ENCODE results near the gene PLGLB2.
"Not testable (repeated sequence)": the region's sequence is repeated elsewhere in the genome, so short reads cannot be mapped to it uniquely, and the experiment has no call there.

Gene PLGLB2

DNA sequence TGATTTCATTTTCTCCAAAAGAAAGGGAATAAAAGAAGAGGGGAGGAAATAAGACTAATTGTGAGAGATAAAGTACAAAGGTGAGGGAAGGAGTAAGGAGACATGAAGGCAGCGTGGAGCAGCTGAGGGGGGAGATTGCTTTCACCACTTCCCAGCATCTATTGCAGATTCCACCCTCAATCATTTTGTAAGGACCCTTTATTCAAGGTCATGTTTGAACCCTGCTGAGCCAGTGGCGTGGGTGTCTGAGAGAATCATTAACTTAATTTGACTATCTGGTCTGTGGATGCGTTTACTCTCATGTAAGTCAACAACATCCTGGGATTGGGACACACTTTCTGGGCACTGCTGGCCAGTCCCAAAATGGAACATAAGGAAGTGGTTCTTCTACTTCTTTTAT is at the start of gene PLGLB2:
TSS of gene PLGLB2 (plus strand) at position 297 of the 400 bp plus-strand sequence. CDS start at position 364, 67 bp downstream.
- not testable (repeated sequence) for H3K36me3 ChIP-seq (ENCODE audit: control insufficient read depth in 2 of 2, insufficient read depth in 2 of 2, low read length in 2 of 2); H3K27me3 ChIP-seq (ENCODE audit: control insufficient read depth in 2 of 2, insufficient read depth in 2 of 2, low read length in 2 of 2); H3K4me1 ChIP-seq (ENCODE audit: control insufficient read depth in 2 of 2, insufficient read depth in 2 of 2, low read length in 2 of 2); H3K27ac ChIP-seq (ENCODE audit: low read depth in 2 of 2, low read length in 2 of 2); H3K9me3 ChIP-seq (ENCODE audit: control insufficient read depth in 2 of 2, low read length in 2 of 2); H3K9ac ChIP-seq (ENCODE audit: low read depth in 1 of 2, low read length in 2 of 2); H3K4me3 ChIP-seq (ENCODE audit: low read length in 2 of 2)

DNA sequence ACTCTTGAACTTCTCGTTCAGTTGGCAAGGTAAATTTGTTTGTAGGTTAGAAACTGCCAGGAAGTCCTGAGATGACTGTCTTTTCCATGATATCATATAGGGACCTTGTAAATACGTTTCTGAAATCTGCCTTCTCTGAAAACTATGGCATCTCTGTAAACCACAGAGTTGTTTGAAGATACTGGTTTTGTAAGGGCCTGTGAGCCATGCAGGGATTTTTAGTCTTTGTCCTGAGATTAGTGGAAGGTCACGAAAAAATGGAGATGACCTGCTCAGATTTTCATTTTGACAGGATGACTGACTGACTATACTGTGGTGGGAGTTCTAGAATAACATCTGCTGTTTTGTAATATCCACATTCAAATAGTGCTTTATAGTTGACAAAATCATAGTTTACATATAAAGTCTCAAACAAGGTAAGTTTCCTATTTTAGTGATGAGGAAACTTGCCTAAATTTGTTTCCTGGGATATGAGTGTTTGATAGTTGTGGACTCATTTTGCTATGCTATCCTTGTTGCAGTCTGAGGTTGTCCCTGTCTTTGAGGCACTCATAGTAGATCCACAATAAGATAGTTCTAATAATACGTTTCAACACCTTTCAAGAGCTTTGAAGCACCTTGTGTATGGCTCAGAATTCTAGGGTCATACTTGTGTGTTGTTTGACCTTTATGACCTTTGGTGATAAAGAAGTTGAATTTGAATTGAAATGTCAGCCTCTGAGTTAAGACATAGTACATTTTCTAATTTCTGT is 43.1 kb upstream of the PLGLB2 start:
- H3K27ac ChIP-seq (ENCODE audit: low read depth in 2 of 2, low read length in 2 of 2); H3K36me3 ChIP-seq (ENCODE audit: control insufficient read depth in 2 of 2, insufficient read depth in 2 of 2, low read length in 2 of 2); H3K9ac ChIP-seq (ENCODE audit: low read depth in 1 of 2, low read length in 2 of 2); H3K27me3 ChIP-seq (ENCODE audit: control insufficient read depth in 2 of 2, insufficient read depth in 2 of 2, low read length in 2 of 2); H3K4me1 ChIP-seq (ENCODE audit: control insufficient read depth in 2 of 2, insufficient read depth in 2 of 2, low read length in 2 of 2); H3K9me3 ChIP-seq (ENCODE audit: control insufficient read depth in 2 of 2, low read length in 2 of 2); H3K4me3 ChIP-seq (ENCODE audit: low read length in 2 of 2): not testable (repeated sequence)

DNA sequence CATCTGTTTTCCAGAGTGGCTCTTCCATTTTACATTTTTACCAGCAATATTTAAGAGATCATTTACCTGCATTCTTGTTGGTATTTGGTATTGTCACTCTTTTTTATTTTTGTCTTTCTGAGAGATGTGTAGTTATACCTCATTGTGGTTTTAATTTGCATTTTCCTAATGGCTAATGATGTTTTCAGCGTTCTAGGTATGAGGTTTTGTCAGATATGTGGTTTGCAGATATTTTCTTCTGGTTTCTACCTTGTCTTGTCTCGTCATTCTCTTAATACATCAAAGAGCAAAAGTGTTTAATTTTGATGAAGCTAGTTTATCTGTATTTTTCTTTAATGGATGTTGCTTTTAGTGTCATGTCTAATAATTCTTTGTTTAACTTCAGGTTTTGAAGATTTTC is 39.5 kb upstream of the PLGLB2 start:
- H3K9me3 ChIP-seq (ENCODE audit: control insufficient read depth in 2 of 2, low read length in 2 of 2); H3K36me3 ChIP-seq (ENCODE audit: control insufficient read depth in 2 of 2, insufficient read depth in 2 of 2, low read length in 2 of 2); H3K4me3 ChIP-seq (ENCODE audit: low read length in 2 of 2); H3K27me3 ChIP-seq (ENCODE audit: control insufficient read depth in 2 of 2, insufficient read depth in 2 of 2, low read length in 2 of 2); H3K9ac ChIP-seq (ENCODE audit: low read depth in 1 of 2, low read length in 2 of 2); H3K27ac ChIP-seq (ENCODE audit: low read depth in 2 of 2, low read length in 2 of 2); H3K4me1 ChIP-seq (ENCODE audit: control insufficient read depth in 2 of 2, insufficient read depth in 2 of 2, low read length in 2 of 2): not testable (repeated sequence)

DNA sequence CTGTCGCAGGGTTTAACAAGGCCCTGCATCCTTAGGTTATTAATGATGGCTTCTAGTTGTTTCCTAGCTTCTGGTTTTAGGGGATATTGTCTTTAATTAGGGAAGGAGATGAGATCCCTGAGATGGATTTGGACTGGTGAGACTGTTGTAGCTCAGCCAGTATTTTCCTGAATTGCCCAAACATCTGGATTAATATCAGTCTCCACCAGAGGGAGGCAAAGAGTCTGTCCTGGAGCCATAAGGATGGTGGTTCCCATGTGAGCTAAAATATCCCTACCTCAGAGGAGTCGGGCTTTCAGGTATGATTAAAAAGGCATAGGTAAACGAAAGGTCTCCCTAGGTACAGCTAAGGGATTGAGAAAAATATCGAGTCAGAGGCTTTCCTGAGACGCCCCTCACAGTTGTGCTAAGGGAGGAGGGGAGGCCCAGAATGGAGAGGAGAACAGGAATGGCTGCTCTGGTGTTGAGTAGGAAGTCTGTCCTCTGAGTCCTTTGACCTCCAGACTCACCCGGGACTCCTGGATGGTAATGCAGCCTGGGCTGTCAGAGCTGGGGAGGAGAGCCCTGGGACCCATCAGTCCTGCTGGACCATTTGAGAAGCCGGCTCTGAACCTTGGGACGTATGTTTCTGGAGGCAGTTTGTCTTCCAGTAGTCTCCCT is 19.8 kb upstream of the PLGLB2 start:
- H3K4me1 ChIP-seq (ENCODE audit: control insufficient read depth in 2 of 2, insufficient read depth in 2 of 2, low read length in 2 of 2); H3K27me3 ChIP-seq (ENCODE audit: control insufficient read depth in 2 of 2, insufficient read depth in 2 of 2, low read length in 2 of 2); H3K36me3 ChIP-seq (ENCODE audit: control insufficient read depth in 2 of 2, insufficient read depth in 2 of 2, low read length in 2 of 2); H3K9ac ChIP-seq (ENCODE audit: low read depth in 1 of 2, low read length in 2 of 2); H3K27ac ChIP-seq (ENCODE audit: low read depth in 2 of 2, low read length in 2 of 2); H3K4me3 ChIP-seq (ENCODE audit: low read length in 2 of 2); H3K9me3 ChIP-seq (ENCODE audit: control insufficient read depth in 2 of 2, low read length in 2 of 2): not testable (repeated sequence)

DNA sequence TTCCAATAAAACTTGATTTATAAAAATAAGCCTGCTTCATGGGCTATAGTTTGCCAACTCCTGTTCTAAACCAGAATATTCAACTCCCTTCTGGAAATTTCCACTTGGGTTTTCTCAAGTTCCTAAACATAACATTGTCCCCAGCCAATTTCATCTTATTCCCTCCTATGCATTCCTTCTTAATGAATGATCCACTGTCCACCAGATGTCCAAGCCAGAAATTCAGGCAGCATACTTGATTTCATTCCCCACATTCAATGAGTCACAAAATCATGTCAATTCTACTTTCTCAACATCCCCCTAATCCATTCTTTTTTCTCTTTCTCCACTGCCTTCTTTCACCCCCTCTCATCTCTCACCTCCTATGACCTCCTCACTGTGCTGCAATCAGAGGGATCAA is 7.0 kb upstream of the PLGLB2 start:
- H3K4me3 ChIP-seq (ENCODE audit: low read length in 2 of 2); H3K9ac ChIP-seq (ENCODE audit: low read depth in 1 of 2, low read length in 2 of 2); H3K9me3 ChIP-seq (ENCODE audit: control insufficient read depth in 2 of 2, low read length in 2 of 2); H3K36me3 ChIP-seq (ENCODE audit: control insufficient read depth in 2 of 2, insufficient read depth in 2 of 2, low read length in 2 of 2); H3K27ac ChIP-seq (ENCODE audit: low read depth in 2 of 2, low read length in 2 of 2); H3K27me3 ChIP-seq (ENCODE audit: control insufficient read depth in 2 of 2, insufficient read depth in 2 of 2, low read length in 2 of 2); H3K4me1 ChIP-seq (ENCODE audit: control insufficient read depth in 2 of 2, insufficient read depth in 2 of 2, low read length in 2 of 2): not testable (repeated sequence)

DNA sequence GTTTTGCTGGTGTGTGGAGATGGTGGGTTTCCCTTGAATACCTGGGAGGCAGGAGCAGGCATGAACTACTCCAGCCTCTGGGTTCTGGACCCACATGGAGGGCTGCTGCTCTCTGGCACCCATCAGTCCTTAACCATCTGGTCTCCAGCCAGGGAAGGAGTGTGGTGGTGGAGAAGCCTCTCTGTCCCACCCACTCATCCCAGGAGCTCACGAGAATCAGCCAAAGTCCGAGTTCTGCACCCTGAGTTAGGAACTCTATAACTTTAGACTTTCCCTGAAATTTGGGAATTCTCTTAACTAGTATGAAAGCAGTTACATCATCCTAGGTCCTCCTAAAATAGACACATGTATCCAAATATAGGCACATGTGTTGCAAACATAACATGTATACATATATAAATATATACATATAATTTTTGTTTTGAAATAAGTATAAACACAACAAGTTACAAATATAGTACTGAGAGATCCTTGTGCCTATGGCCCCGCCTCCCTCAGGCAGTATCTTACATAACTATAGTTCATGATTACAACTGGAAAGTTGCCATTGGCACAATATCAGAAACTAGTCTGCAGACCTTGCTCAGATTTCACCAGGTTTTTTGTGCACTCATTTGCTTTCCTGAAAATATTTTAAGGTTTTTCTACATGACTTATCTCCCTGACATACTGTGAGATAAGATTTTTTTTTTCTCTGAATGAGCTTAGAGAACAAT is 5.3 kb upstream of the PLGLB2 start:
- not testable (repeated sequence) for H3K4me3 ChIP-seq (ENCODE audit: low read length in 2 of 2); H3K36me3 ChIP-seq (ENCODE audit: control insufficient read depth in 2 of 2, insufficient read depth in 2 of 2, low read length in 2 of 2); H3K9ac ChIP-seq (ENCODE audit: low read depth in 1 of 2, low read length in 2 of 2); H3K27ac ChIP-seq (ENCODE audit: low read depth in 2 of 2, low read length in 2 of 2); H3K9me3 ChIP-seq (ENCODE audit: control insufficient read depth in 2 of 2, low read length in 2 of 2); H3K27me3 ChIP-seq (ENCODE audit: control insufficient read depth in 2 of 2, insufficient read depth in 2 of 2, low read length in 2 of 2); H3K4me1 ChIP-seq (ENCODE audit: control insufficient read depth in 2 of 2, insufficient read depth in 2 of 2, low read length in 2 of 2)

DNA sequence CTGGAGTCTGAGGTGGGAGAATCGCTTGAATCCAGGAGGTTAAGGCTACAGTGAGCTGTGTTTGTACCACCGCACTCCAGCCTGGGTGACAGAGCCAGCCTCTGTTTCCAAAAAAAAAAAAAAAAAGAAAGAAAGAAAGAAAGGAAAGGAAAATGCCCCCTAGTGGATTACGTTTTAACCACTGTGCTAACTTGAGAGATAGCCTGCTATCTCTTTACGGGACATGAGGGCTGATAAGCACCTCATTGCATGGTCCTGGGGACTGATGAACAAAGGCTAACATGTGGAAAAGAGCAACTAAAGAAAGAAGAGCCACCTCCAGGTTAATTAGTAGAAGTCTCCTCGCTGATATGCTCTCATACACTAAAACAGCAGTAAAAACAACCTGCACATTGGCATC is 4.2 kb upstream of the PLGLB2 start:
- not testable (repeated sequence) for H3K4me3 ChIP-seq (ENCODE audit: low read length in 2 of 2); H3K4me1 ChIP-seq (ENCODE audit: control insufficient read depth in 2 of 2, insufficient read depth in 2 of 2, low read length in 2 of 2); H3K9me3 ChIP-seq (ENCODE audit: control insufficient read depth in 2 of 2, low read length in 2 of 2); H3K36me3 ChIP-seq (ENCODE audit: control insufficient read depth in 2 of 2, insufficient read depth in 2 of 2, low read length in 2 of 2); H3K27ac ChIP-seq (ENCODE audit: low read depth in 2 of 2, low read length in 2 of 2); H3K9ac ChIP-seq (ENCODE audit: low read depth in 1 of 2, low read length in 2 of 2); H3K27me3 ChIP-seq (ENCODE audit: control insufficient read depth in 2 of 2, insufficient read depth in 2 of 2, low read length in 2 of 2)

DNA sequence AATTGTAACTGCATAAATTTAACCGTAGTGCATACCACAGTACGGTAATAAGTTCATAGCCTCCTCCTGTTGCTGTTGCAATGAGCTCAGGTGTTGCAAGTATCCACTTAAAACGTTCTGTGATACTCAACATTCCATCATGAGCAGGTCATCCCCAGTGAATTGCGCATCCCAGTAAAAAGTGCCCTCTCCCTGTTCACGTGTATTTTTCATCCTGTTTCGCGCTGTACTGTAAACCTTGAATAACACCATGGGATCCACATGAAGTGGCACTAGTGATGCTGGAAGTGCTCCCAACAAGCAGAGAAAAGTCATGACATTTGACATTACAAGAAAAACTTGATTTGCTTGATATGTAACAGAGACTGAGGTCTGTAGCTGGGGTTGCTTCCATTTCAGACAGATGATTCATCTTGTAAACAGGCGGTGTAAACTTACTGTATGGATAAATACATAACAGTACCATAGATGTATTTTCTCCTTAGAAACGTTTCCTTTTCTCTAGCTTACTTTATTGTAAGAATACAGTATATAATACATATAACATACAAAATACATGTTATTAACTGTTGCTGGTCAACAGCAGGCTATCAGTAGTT is 2.4 kb upstream of the PLGLB2 start:
- H3K4me1 ChIP-seq (ENCODE audit: control insufficient read depth in 2 of 2, insufficient read depth in 2 of 2, low read length in 2 of 2); H3K4me3 ChIP-seq (ENCODE audit: low read length in 2 of 2); H3K27ac ChIP-seq (ENCODE audit: low read depth in 2 of 2, low read length in 2 of 2); H3K9ac ChIP-seq (ENCODE audit: low read depth in 1 of 2, low read length in 2 of 2); H3K27me3 ChIP-seq (ENCODE audit: control insufficient read depth in 2 of 2, insufficient read depth in 2 of 2, low read length in 2 of 2); H3K36me3 ChIP-seq (ENCODE audit: control insufficient read depth in 2 of 2, insufficient read depth in 2 of 2, low read length in 2 of 2); H3K9me3 ChIP-seq (ENCODE audit: control insufficient read depth in 2 of 2, low read length in 2 of 2): not testable (repeated sequence)

DNA sequence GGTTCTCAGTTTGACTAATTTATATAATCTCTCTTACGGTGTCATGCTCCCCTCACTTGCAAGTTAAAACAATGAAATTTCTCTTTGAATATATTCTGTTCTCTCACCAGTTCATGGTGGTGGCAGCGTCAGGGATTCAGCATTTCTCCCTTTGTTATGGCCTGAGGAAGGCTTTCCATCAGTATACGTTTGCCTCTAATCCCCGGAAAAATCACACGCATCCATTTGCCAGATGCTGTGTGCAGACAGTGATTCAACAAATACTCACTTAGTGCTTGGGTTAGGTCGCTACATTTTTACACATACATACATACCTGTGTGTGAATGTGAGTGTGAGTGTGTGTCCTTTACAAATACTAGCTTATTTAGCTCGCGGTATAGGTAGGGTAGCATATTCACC is 637 bp downstream of the PLGLB2 start:
- H3K4me1 ChIP-seq (ENCODE audit: control insufficient read depth in 2 of 2, insufficient read depth in 2 of 2, low read length in 2 of 2); H3K27me3 ChIP-seq (ENCODE audit: control insufficient read depth in 2 of 2, insufficient read depth in 2 of 2, low read length in 2 of 2); H3K36me3 ChIP-seq (ENCODE audit: control insufficient read depth in 2 of 2, insufficient read depth in 2 of 2, low read length in 2 of 2); H3K27ac ChIP-seq (ENCODE audit: low read depth in 2 of 2, low read length in 2 of 2); H3K4me3 ChIP-seq (ENCODE audit: low read length in 2 of 2); H3K9me3 ChIP-seq (ENCODE audit: control insufficient read depth in 2 of 2, low read length in 2 of 2); H3K9ac ChIP-seq (ENCODE audit: low read depth in 1 of 2, low read length in 2 of 2): not testable (repeated sequence)

DNA sequence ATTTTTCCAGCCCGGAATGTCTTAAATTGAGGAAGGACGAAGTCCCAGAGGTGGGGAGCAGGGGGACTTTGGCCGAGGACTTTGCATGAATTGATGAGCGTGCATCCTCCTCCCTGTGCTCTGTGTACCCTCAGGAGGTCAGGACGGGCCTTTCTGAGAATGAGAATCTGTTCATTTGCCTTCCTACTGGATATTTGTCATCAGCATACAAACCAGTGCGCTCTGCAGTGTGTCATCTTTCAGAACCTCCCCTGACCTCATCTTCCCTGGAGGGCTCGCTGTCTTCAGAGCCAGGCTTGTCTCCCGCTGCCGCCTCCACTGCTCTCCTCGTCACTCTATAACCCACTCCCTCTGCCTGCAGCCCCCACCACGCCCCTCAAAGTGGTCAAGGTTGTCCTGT is 2.7 kb downstream of the PLGLB2 start:
- H3K27me3 ChIP-seq (ENCODE audit: control insufficient read depth in 2 of 2, insufficient read depth in 2 of 2, low read length in 2 of 2); H3K9ac ChIP-seq (ENCODE audit: low read depth in 1 of 2, low read length in 2 of 2); H3K4me1 ChIP-seq (ENCODE audit: control insufficient read depth in 2 of 2, insufficient read depth in 2 of 2, low read length in 2 of 2); H3K9me3 ChIP-seq (ENCODE audit: control insufficient read depth in 2 of 2, low read length in 2 of 2); H3K36me3 ChIP-seq (ENCODE audit: control insufficient read depth in 2 of 2, insufficient read depth in 2 of 2, low read length in 2 of 2); H3K27ac ChIP-seq (ENCODE audit: low read depth in 2 of 2, low read length in 2 of 2); H3K4me3 ChIP-seq (ENCODE audit: low read length in 2 of 2): not testable (repeated sequence)
